Subcutaneous adipose tissue (tissue), 4 donors: ENCODE results near the gene LDLRAD4. TPM values are rescaled to one million over a fixed set of nuclear protein-coding genes. Genes with fewer than 3 reads are reported as not detected.

Experiments used
- CTCF ChIP-seq: fragments of 450-650 bp; IDR thresholded peaks from one replicate; pipeline ENCODE4 v1.5.1; 2016; ENCODE audit warnings: low read depth, mild to moderate bottlenecking, control low read depth, antibody characterized with exemption, moderate library complexity
- total RNA-seq, 4 donors: library from RNA; depleted of rRNA; stranded (reverse); fragments of >200 nt; gene quantifications; one replicate each; pipeline ENCODE4 v1.1.0, GENCODE V29; 2016

The LDLRAD4 gene
- total RNA-seq, 4 donors from 2014 or later, result 16.4 to 28.4 (median 21.6) TPM

GRCh38 chr18:13487237-13487636 is 268.7 kb downstream of the LDLRAD4 start:
- TF ChIP-seq CTCF, result no peak

GRCh38 chr18:13488281-13488929 is 269.8 kb downstream of the LDLRAD4 start:
- TF ChIP-seq CTCF, result no peak

GRCh38 chr18:13491138-13491537 is 272.6 kb downstream of the LDLRAD4 start:
- TF ChIP-seq CTCF, result no peak

GRCh38 chr18:13492314-13492713 is 273.8 kb downstream of the LDLRAD4 start:
- no peak for TF ChIP-seq CTCF

GRCh38 chr18:13493079-13493478 is 274.5 kb downstream of the LDLRAD4 start:
- no peak for TF ChIP-seq CTCF

- TF ChIP-seq CTCF, result no peak
These were observed 275.2 kb downstream of the LDLRAD4 start for GRCh38 chr18:13493725-13494124.

- no peak for TF ChIP-seq CTCF
These were observed 276.4 kb downstream of the LDLRAD4 start for GRCh38 chr18:13494871-13495445.
